Measurements from ENCODE around the gene MBOAT1. TPM values are rescaled to one million over a fixed set of nuclear protein-coding genes. Genes with fewer than 3 reads are reported as not detected.
A peak's percentile ranks its signal among the peaks of the same experiment; 100 is the strongest.

The MBOAT1 gene, protein sequence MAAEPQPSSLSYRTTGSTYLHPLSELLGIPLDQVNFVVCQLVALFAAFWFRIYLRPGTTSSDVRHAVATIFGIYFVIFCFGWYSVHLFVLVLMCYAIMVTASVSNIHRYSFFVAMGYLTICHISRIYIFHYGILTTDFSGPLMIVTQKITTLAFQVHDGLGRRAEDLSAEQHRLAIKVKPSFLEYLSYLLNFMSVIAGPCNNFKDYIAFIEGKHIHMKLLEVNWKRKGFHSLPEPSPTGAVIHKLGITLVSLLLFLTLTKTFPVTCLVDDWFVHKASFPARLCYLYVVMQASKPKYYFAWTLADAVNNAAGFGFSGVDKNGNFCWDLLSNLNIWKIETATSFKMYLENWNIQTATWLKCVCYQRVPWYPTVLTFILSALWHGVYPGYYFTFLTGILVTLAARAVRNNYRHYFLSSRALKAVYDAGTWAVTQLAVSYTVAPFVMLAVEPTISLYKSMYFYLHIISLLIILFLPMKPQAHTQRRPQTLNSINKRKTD
- total RNA-seq, result 1 to 10 TPM; 5.4 to 6.4 TPM

DNA sequence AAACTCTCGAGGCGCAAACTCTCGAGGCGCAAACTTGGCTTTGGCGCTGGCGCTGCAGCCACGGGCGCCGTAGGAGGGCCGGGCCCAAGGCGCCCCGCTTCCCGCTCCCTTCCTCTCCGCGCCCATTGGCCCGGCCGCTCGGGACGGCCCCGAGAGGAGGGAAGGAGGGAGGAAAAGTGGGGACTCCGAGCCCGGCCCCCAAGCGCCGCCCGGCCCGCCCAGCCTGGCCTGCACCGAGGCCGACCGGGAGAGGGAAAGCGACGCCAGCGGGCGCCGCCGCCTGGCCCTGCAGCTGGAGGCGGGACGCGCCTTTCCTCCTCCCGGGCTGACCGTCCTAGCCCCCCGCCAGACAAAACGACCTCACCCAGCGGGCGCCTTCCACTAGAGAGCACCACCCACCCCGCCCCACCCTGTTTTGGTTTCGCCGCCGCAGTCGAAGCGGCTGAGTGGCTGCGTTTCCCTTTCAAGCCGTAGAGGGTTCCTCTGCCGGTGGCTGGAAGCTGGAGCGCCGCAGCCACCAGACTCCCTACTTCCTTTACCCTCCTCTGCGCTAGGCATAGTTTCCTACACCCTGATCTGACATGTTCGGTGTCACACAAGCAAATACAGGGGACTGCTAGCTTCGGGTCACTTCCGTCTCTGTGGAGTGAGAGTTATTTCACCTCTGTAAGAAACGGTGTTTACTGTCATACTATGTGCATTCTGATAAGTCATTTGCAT lies at the start of gene MBOAT1:
TSS of gene MBOAT1 (minus strand) at position 78 of the 720 bp plus-strand sequence. CDS start 235 bp downstream, outside the sequence.
- H3K4me3 Mint-ChIP-seq, result peak within 1 kb of the TSS; percentile 85
- DNase-seq (peak; percentile 67), ATAC-seq (peak; percentile 83)
- TF ChIP-seq, protein P1, sequence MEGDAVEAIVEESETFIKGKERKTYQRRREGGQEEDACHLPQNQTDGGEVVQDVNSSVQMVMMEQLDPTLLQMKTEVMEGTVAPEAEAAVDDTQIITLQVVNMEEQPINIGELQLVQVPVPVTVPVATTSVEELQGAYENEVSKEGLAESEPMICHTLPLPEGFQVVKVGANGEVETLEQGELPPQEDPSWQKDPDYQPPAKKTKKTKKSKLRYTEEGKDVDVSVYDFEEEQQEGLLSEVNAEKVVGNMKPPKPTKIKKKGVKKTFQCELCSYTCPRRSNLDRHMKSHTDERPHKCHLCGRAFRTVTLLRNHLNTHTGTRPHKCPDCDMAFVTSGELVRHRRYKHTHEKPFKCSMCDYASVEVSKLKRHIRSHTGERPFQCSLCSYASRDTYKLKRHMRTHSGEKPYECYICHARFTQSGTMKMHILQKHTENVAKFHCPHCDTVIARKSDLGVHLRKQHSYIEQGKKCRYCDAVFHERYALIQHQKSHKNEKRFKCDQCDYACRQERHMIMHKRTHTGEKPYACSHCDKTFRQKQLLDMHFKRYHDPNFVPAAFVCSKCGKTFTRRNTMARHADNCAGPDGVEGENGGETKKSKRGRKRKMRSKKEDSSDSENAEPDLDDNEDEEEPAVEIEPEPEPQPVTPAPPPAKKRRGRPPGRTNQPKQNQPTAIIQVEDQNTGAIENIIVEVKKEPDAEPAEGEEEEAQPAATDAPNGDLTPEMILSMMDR (IDR thresholded peaks at IDR 0.05), result no peak
- H3K36me3 Mint-ChIP-seq (ENCODE audit: low read depth), result no peaks in the 10 kb centered on the region
- ChIA-PET CTCF (interaction anchor here (1.1 to 1.3 kb wide), 2 partner anchors 120 to 121 kb away, joined by 3 read pairs; no protein-coding TSS in a partner anchor), POLR2A (interaction anchor here (0.5 to 1.7 kb wide), 5 partner anchors 10 to 463 kb away, joined by 3 to 6 read pairs (median 3); no protein-coding TSS in a partner anchor)
- H3K4me1 Mint-ChIP-seq (ENCODE audit: low read depth), result peaks cover 43% of the 10 kb centered on the region
- intact Hi-C loops (cut with micrococcal nuclease), result no loop called here
- peaks cover 3% of the 10 kb centered on the region for H3K27me3 Mint-ChIP-seq
- no peaks in the 10 kb centered on the region for H3K9me3 Mint-ChIP-seq
- H3K27ac Mint-ChIP-seq, result peak within 1 kb of the TSS; percentile 87

DNA sequence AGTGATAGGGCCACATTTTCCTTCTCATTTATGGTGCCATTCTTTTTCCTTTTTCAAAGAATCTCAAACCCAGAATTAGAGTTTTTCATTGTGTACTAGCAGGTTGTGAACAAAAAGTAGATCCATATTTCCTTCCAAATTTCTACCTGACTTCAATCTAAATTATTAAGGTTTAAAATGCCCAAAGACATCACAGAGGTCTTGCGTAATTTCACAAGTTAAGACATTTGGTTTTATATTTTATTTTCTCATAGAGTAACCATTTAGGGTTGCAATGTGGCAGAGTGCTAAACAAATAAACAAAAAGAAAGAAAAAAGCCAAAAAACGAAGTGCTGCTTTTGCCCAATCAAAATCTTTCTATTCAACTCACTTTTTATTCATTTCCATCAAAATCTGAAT lies 49.4 kb upstream of the MBOAT1 start:
- Mint-ChIP-seq H3K36me3 (ENCODE audit: low read depth) (no peaks in the 10 kb centered on the region), H3K4me3 (no peak overlapping the region), H3K27me3 (no peaks in the 10 kb centered on the region), H3K4me1 (ENCODE audit: low read depth) (no peaks in the 10 kb centered on the region), H3K9me3 (no peaks in the 10 kb centered on the region), H3K27ac (no peak overlapping the region)
- ChIA-PET POLR2A (interaction anchor here (0.8 kb wide), 1 partner anchor 10 kb away, joined by 9 read pairs; no protein-coding TSS in a partner anchor), CTCF (no interaction called here)
- TF ChIP-seq, protein P1 (IDR thresholded peaks at IDR 0.05), result no peak
- intact Hi-C loops (cut with micrococcal nuclease), result no loop called here
- no peak for ATAC-seq
- no peak for DNase-seq

DNA sequence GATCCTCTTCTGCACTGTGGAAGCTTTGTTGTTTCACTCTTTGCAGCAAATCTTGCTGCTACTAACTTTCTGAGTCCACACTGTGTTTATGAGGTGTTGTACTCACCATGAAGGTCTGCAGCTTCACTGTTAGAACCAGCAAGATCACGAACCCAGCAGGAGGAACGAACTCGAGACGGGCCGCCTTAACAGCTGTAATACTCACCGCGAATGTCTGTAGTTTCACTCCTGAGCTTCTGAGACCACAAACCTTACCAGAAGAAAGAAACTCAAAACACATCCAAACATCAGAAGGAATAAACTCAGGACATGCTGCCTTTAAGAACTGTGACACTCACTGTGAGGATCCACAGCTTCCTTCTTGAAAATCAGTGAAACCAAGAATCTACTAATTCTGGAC lies 48.1 kb upstream of the MBOAT1 start:
- POLR2A ChIA-PET, result interaction anchor here (0.8 kb wide), 1 partner anchor 84 kb away, joined by 4 read pairs; no protein-coding TSS in a partner anchor
- Mint-ChIP-seq H3K36me3 (ENCODE audit: low read depth) (no peaks in the 10 kb centered on the region), H3K27ac (no peak overlapping the region), H3K4me3 (no peak overlapping the region), H3K9me3 (no peaks in the 10 kb centered on the region), H3K4me1 (ENCODE audit: low read depth) (no peaks in the 10 kb centered on the region), H3K27me3 (no peaks in the 10 kb centered on the region)
- DNase-seq (no peak), ATAC-seq (no peak)
- intact Hi-C loops (cut with micrococcal nuclease), result no loop called here
- CTCF ChIA-PET, result interaction anchor here (1.1 kb wide), 1 partner anchor 133 kb away, joined by 3 read pairs; no protein-coding TSS in a partner anchor
- TF ChIP-seq, protein P1 (IDR thresholded peaks at IDR 0.05), result no peak

DNA sequence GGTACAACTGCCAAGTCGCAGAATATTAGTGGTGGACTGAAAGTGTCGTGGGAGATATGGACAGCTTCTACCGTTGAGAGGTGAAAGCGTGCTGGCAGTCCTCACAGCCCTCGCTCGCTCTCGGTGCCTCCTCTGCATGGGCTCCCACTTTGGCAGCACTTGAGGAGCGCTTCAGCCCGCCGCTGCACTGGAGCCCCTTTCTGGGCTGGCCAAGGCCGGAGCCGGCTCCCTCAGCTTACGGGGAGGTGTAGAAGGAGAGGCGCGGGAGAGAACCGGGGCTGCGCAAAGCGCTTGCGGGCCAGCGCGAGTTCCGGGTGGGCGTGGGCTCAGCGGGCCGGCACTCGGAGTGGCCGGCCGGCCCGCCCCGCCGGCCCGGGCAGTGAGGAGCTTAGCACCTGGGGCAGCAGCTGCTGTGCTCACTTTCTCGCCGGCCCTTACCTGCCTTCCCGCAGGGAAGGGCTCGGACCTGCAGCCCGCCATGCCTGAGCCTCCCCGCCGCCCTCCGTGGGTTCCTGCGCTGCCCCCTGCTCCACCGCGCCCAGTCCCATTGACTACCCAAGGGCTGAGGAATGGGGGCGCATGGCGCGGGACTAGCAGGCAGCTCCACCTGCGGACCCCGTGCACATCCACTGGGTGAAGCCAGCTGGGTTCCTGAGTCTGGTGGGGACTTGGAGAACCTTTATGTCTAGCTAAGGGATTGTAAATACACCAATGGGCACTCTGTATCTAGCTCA lies 47.2 kb upstream of the MBOAT1 start:
- TF ChIP-seq, protein P1 (IDR thresholded peaks at IDR 0.05), result no peak
- H3K27me3 Mint-ChIP-seq, result peaks cover 1% of the 10 kb centered on the region
- no peak overlapping the region for H3K4me3 Mint-ChIP-seq
- intact Hi-C loops (cut with micrococcal nuclease), result no loop called here
- no peak for ATAC-seq
- no peak overlapping the region for H3K27ac Mint-ChIP-seq
- DNase-seq, result no peak
- H3K36me3 Mint-ChIP-seq (ENCODE audit: low read depth), result no peaks in the 10 kb centered on the region
- POLR2A ChIA-PET, result no interaction called here
- no peaks in the 10 kb centered on the region for H3K9me3 Mint-ChIP-seq
- CTCF ChIA-PET, result no interaction called here
- no peaks in the 10 kb centered on the region for H3K4me1 Mint-ChIP-seq (ENCODE audit: low read depth)
